Cardiac septum (tissue), 1 donor: ENCODE measurements around the gene NELFB. TPM values are rescaled to one million over a fixed set of nuclear protein-coding genes. Genes with fewer than 3 reads are reported as not detected.
"Not testable (repeated sequence)": the region's sequence is repeated elsewhere in the genome, so short reads cannot be mapped to it uniquely, and the experiment has no call there.

ENCODE experiments used
- DNase-seq: peaks from one replicate; pipeline ENCODE4 v3.0.0-alpha.2; 2020; ENCODE audit warnings: low spot score
- intact Hi-C: fragments of 100-400 bp; cut with DNase I; formaldehyde crosslinking; loops from one replicate; pipeline ENCODE4 v1.14.0; 2022
- total RNA-seq: library from RNA; stranded (reverse); fragmentation: NEBNext Ultra II Directional; extraction: Animal tissue kit (Norgen Biotek cat#: 25700); gene quantifications from one replicate; pipeline ENCODE4 v1.2.1, GENCODE V29; 2021
- donor health status: DM: no; HTN: no; CAD: no.

NELFB gene
- total RNA-seq, 1 donor from 2014 or later = 37.2 TPM

- DNase-seq = no peak
- intact Hi-C loops = no loop called here
These were observed 22.6 kb upstream of the NELFB start for GRCh38 chr9:137232510-137232909.

DNA sequence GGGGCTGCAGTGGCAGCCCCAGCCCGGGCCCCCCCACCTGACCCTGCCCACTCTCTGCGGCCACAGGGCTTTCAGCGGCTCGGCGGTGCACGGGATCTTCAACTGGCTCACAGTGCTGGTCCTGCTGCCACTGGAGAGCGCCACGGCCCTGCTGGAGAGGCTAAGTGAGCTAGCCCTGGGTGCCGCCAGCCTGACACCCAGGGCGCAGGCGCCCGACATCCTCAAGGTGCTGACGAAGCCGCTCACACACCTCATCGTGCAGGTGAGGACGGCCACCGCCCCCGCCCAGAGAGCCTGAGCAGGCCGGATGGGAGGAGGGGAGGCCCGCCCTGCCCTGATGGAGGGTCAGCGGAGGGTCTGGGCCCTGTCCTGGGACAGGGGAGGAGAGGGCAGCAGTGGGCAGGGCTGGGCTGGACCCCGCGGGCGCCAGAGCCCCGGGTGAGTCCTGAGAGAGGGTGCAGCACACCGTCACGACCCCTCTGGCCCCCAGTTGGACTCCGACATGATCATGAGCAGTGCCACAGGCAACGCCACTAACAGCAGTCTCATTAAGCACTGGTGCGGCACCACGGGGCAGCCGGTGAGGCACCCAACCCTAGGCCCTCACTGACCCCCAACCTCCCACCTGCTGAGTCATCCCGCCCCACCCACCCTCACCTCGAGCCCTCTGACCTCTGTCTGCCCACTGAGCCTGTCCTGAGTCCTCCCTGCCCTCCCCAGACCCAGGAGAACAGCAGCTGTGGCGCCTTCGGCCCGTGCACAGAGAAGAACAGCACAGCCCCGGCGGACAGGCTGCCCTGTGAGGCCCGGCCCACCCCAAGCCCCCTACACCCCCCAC lies 21.8 kb upstream of the NELFB start:
- intact Hi-C loops = no loop called here
- no peak for DNase-seq

DNA sequence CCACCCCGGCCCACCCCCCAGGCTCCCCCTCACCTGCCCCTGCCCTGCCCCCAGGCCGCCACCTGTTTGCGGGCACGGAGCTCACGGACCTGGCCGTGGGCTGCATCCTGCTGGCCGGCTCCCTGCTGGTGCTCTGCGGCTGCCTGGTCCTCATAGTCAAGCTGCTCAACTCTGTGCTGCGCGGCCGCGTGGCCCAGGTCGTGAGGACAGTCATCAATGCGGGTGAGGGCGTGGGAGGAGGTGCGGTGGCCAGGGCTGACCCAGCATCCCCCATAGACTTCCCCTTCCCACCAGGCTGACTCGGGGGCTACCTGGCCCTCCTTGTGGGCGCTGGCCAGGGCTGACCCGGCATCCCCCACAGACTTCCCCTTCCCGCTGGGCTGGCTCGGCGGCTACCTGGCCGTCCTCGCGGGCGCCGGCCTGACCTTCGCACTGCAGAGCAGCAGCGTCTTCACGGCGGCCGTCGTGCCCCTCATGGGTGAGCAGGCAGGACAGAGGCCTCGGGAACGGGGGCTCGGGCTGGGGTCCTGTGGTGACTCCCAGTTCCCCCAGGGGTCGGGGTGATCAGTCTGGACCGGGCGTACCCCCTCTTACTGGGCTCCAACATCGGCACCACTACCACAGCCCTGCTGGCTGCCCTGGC lies 21.0 kb upstream of the NELFB start:
- DNase-seq = no peak
- intact Hi-C loops = no loop called here

- intact Hi-C loops = no loop called here
- DNase-seq = no peak
These were observed 20.2 kb upstream of the NELFB start for GRCh38 chr9:137234758-137235423.

- intact Hi-C loops = no loop called here
- DNase-seq = no peak
These were observed 19.5 kb upstream of the NELFB start for GRCh38 chr9:137235424-137236237.

DNA sequence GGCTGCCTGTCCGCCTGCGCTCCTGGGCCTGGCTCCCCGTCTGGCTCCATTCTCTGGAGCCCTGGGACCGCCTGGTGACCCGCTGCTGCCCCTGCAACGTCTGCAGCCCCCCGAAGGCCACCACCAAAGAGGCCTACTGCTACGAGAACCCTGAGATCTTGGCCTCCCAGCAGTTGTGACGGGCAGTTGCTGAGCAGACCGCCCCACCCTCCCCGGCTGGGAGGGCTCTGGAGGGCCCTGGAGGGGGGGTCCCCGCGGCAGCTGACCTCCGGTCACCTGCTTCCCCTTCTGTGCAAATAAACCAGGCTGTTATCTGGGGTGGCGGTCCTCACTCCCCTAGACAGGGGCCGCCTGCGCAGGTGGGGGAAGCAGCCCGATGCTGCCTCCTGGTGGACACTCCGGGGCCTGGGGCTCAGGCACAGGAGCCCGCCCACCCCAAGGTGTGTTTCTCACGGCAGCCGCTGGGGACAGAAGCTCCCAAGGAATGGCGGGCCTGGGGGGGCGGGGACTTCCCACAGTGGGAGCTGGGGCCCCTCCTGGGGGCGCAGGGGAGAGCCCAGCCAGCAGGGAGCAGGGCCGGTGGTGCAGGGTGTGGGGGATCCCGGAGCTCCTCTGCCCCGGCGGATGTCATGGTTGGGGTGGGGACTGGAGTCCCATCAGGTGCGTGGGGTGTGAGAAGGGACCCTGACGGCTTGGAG lies 18.7 kb upstream of the NELFB start:
- peak; percentile 94 for DNase-seq
- intact Hi-C loops = no loop called here

- no peak for DNase-seq
- intact Hi-C loops = no loop called here
These were observed 18.1 kb upstream of the NELFB start for GRCh38 chr9:137236936-137237421.

GRCh38 chr9:137237759-137238726 lies 17.1 kb upstream of the NELFB start:
- intact Hi-C loops = loop anchor here (2.0 kb wide), 1 partner anchor 13 kb away; the partner anchor contains the start of gene CYSRT1
- DNase-seq = no peak

DNA sequence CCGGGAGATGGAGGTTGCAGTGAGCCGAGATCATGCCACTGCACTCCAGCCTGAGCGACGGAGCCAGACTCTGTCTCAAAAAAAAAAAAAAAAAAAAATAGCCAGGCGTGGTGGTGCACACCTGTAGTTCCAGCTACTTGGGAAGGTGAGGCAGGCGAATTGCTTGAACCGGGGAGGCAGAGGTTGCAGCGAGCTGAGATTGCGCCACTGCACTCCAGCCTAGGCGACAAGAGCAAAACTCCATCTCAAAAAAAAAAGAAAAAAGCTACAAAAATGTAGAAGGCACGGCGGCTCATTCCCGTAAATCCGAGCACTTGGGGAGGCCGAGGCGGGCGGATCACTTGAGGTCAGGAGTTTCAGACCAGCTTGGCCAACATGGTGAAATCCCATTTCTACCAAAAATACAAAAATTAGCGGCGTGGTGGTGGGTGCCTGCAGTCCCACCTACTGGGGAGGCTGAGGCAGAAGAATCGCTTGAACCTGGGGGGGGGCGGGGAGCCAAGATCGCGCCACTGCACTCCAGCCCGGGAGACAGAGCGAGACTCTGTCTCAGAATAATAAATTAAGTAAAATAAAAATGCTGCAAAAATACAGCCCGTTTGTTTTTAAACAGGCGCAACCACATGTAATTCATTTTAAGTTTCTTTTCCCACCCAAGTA lies 15.5 kb upstream of the NELFB start:
- intact Hi-C loops = loop anchor here (1.0 to 2.0 kb wide), 3 partner anchors 15 to 169 kb away; partner anchors contain the start of genes CYSRT1 and NELFB
- DNase-seq = not testable (repeated sequence)

- intact Hi-C loops = loop anchor here (1.0 to 2.0 kb wide), 2 partner anchors 14 to 168 kb away; partner anchors contain the start of gene NELFB
- peak; percentile 87 for DNase-seq
These were observed 14.7 kb upstream of the NELFB start for GRCh38 chr9:137240318-137240840.

- peak; percentile 99 for DNase-seq
- intact Hi-C loops = loop anchor here (1.0 to 2.0 kb wide), 2 partner anchors 14 to 167 kb away; partner anchors contain the start of gene NELFB
These were observed 14.2 kb upstream of the NELFB start, which contains the start of gene TUBB4B for GRCh38 chr9:137240841-137241489. Gene TUBB4B (plus strand): TSS chr9:137241287. CDS start chr9:137241361, 74 bp downstream.

DNA sequence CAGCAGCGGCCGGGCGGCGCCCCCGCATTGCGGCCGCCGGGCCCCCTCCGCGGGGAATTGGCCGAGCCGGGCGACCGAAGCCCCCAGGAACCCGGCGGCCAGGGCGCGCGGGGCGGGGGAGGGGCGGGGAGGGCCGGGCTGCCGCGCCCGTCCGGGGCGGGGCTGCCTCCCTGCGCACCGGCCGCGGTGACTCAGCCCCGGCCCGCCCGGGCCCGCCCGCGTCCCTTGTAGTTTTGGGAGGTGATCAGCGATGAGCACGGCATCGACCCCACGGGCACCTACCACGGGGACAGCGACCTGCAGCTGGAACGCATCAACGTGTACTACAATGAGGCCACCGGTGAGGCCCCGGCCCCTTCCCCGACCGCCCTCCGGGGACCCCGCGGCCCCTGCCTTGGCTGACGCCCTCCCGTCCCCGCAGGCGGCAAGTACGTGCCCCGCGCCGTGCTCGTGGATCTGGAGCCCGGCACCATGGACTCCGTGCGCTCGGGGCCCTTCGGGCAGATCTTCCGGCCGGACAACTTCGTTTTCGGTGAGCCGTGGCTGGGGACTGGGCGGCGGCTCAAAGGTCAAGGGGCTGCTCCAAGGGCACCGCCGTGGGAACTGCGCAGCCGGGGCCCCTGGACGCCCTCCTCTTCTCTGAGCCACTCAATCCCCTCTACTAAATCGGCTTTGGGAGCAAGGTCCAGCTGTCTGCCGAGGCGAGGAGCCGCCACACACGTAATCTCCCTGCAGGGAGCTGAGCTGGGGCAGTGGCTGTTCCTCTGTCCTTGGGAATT lies 13.4 kb upstream of the NELFB start:
- intact Hi-C loops = loop anchor here (2.0 kb wide), 1 partner anchor 13 kb away; the partner anchor contains the start of gene NELFB
- DNase-seq = peak; percentile 87

- intact Hi-C loops = no loop called here
- no peak for DNase-seq
These were observed 12.6 kb upstream of the NELFB start for GRCh38 chr9:137242269-137243203.

GRCh38 chr9:137243266-137243625 lies 11.9 kb upstream of the NELFB start:
- DNase-seq, intact Hi-C loops: not testable (repeated sequence)
